K562 (cell line): Measurements from ENCODE around the gene MYO18B. TPM values are rescaled to one million over a fixed set of nuclear protein-coding genes. Genes with fewer than 3 reads are reported as not detected.

Source experiments
- ATAC-seq: fragments of 200-7000 bp; cut with Tn5 transposase; 3 replicates; pipeline ENCODE4 v1.9.1; 2020; ENCODE audit warnings: moderate library complexity
- BruUV-seq: library from RNA; stranded (reverse); fragments of 400-500 nt; replicated peaks from 2 replicates; lab custom pipeline; 2021; lab: Mats Ljungman, UMichigan
- CTCF ChIA-PET: fragments of 300-600 bp; formaldehyde crosslinking; extraction: SDS; loops from one replicate; lab custom pipeline; 2021; ENCODE audit warnings: low intra/inter-chr PET ratio; lab: Yijun Ruan, JAX
- POLR2A ChIA-PET: fragments of 300-600, 350-650 bp; sonication (Branson Sonifier 250); formaldehyde crosslinking; extraction: SDS; loops from one replicate; lab custom pipeline; 2021; ENCODE audit warnings: antibody characterized with exemption, inconsistent platforms; lab: Yijun Ruan, JAX
- DNase-seq, 4 experiments: peaks; one replicate each; pipeline versions ENCODE4 v3.0.0 to v3.0.0-alpha.2; 2011 to 2018; ENCODE audit warnings: low spot score in 3 of 4, mixed read lengths in 3 of 4; ENCODE audit errors: extremely low read depth in 1 of 4
- FAIRE-seq: peaks from 2 replicates; lab custom pipeline; 2011; peaks lifted over from hg19 to GRCh38; lab: Jason Lieb, UNC
- H2AFZ ChIP-seq: 2 replicates; pipeline ENCODE4 v1.6.0; 2011; ENCODE audit warnings: low read depth, low read length, control low read depth, inconsistent platforms
- H3K27ac ChIP-seq: fragments of 200-600 bp; 3 replicates; pipeline ENCODE4 v1.8.0; 2011; ENCODE audit warnings: low read depth, mild to moderate bottlenecking, control low read depth, inconsistent platforms, low read length, moderate library complexity, mixed read lengths; ENCODE audit errors: extremely low read depth
- H3K27me3 ChIP-seq, 2 experiments: fragments of 300-600 bp in 1 of 2; 2 replicates in 1 of 2; 3 replicates in 1 of 2; pipeline versions ENCODE4 v1.6.0 to v1.8.0; 2011; ENCODE audit warnings: inconsistent platforms in 2 of 2, low read length in 2 of 2, mild to moderate bottlenecking in 1 of 2, mixed read lengths in 1 of 2, moderate library complexity in 1 of 2; ENCODE audit not compliant: control insufficient read depth in 2 of 2, insufficient read depth in 2 of 2
- H3K36me3 ChIP-seq: fragments of 300-600 bp; 3 replicates; pipeline ENCODE4 v1.8.0; 2011; ENCODE audit warnings: mild to moderate bottlenecking, low read length, inconsistent platforms; ENCODE audit not compliant: control insufficient read depth, insufficient read depth
- H3K4me1 ChIP-seq, 2 experiments: fragments of 200-600 bp in 1 of 2; replicated peaks in 1 of 2; 2 replicates in 1 of 2; 3 replicates in 1 of 2; pipeline versions ENCODE4 v1.5.1 to v1.8.0; 2011; ENCODE audit warnings: inconsistent platforms in 2 of 2, low read length in 2 of 2, mild to moderate bottlenecking in 1 of 2, mixed read lengths in 1 of 2, moderate library complexity in 1 of 2; ENCODE audit not compliant: control insufficient read depth in 2 of 2, insufficient read depth in 2 of 2
- H3K4me2 ChIP-seq: 2 replicates; pipeline ENCODE4 v1.6.1; 2011; ENCODE audit warnings: low read length, control low read depth, inconsistent platforms, mixed read lengths; ENCODE audit not compliant: insufficient read depth
- H3K4me3 ChIP-seq: fragments of 200-600 bp; sonication (generic), shearing (Covaris generic); 2 replicates; pipeline ENCODE4 v1.5.1; 2016; ENCODE audit warnings: control low read depth, inconsistent platforms
- H3K79me2 ChIP-seq: fragments of 200-600 bp; 3 replicates; pipeline ENCODE4 v1.8.0; 2011; ENCODE audit warnings: low read length, inconsistent platforms; ENCODE audit not compliant: control insufficient read depth, insufficient read depth
- H3K9ac ChIP-seq, 2 experiments: 2 replicates each; pipeline versions ENCODE4 v1.6.0 to v1.6.1; 2011; ENCODE audit warnings: low read depth in 2 of 2, low read length in 2 of 2, control low read depth in 1 of 2, inconsistent platforms in 1 of 2, mild to moderate bottlenecking in 1 of 2, mixed read lengths in 1 of 2; ENCODE audit not compliant: insufficient read depth in 1 of 2
- H3K9me1 ChIP-seq: one replicate; pipeline ENCODE4 v1.6.0; 2011; ENCODE audit warnings: inconsistent platforms, mild to moderate bottlenecking, low read length, moderate library complexity; ENCODE audit not compliant: control insufficient read depth, insufficient read depth
- H3K9me3 ChIP-seq: replicated peaks from 2 replicates; pipeline ENCODE4 v1.5.1; 2011; ENCODE audit warnings: low read depth, low read length, inconsistent platforms; ENCODE audit not compliant: control insufficient read depth, insufficient read depth
- H4K20me1 ChIP-seq: replicated peaks from 2 replicates; pipeline ENCODE4 v1.6.1; 2011; ENCODE audit warnings: low read length, inconsistent platforms, mixed read lengths; ENCODE audit not compliant: control insufficient read depth, insufficient read depth
- ARID3A ChIP-seq: IDR thresholded peaks from 2 replicates; pipeline ENCODE4 v1.6.1; 2012; ENCODE audit warnings: low read depth, low read length, improper control_type of control experiment, borderline replicate concordance
- BRCA1 ChIP-seq, 2 experiments: fragments of 450-650 bp in 1 of 2; sonication (generic) in 1 of 2; formaldehyde crosslinking in 1 of 2; IDR thresholded peaks; 2 replicates each; pipeline versions ENCODE4 v1.5.0 to v1.6.1; 2017 to 2020; ENCODE audit warnings: mild to moderate bottlenecking in 1 of 2, missing genetic modification reagents in 1 of 2
- DNMT1 ChIP-seq: fragments of 450-650 bp; IDR thresholded peaks from 2 replicates; pipeline ENCODE4 v1.6.1; 2016; ENCODE audit warnings: antibody characterized with exemption, mild to moderate bottlenecking
- FOXP1 ChIP-seq: sonication (generic); formaldehyde crosslinking; IDR thresholded peaks from 2 replicates; pipeline ENCODE4 v1.8.0; 2022; ENCODE audit warnings: mild to moderate bottlenecking, missing genetic modification reagents
- GTF2F1 ChIP-seq: IDR thresholded peaks from 2 replicates; pipeline ENCODE4 v1.6.1; 2011; ENCODE audit warnings: low read depth, low read length, improper control_type of control experiment
- NFIC ChIP-seq: fragments of 450-650 bp; IDR thresholded peaks from 2 replicates; pipeline ENCODE4 v1.6.1; 2017; ENCODE audit warnings: mild to moderate bottlenecking, inconsistent platforms
- RBM14 ChIP-seq: fragments of 200-400 bp; formaldehyde crosslinking; IDR thresholded peaks from 2 replicates; pipeline ENCODE4 v1.6.1; 2018; ENCODE audit warnings: low read depth, mild to moderate bottlenecking, low read length, moderate library complexity, borderline replicate concordance; ENCODE audit not compliant: insufficient read depth
- RFX5 ChIP-seq: IDR thresholded peaks from 2 replicates; pipeline ENCODE4 v1.6.1; 2011; ENCODE audit warnings: low read depth, mild to moderate bottlenecking, improper control_type of control experiment, low read length
- TCFL5 ChIP-seq: fragments of 250-450 bp; sonication (Bioruptor Pico); conservative IDR thresholded peaks from 2 replicates; pipeline ENCODE4 v1.6.1; 2021; ENCODE audit warnings: mild to moderate bottlenecking, moderate library complexity, matching md5 sums
- ZNF174 ChIP-seq: fragments of 250-450 bp; sonication (Bioruptor Pico); IDR thresholded peaks from 2 replicates; pipeline ENCODE4 v1.4.0; 2020; ENCODE audit warnings: mild to moderate bottlenecking
- ZNF263 ChIP-seq: sonication (generic); formaldehyde crosslinking; IDR thresholded peaks from 2 replicates; pipeline ENCODE4 v1.8.0; 2022; ENCODE audit warnings: mild to moderate bottlenecking, missing genetic modification reagents, borderline replicate concordance
- ZNF507 ChIP-seq: conservative IDR thresholded peaks from 2 replicates; pipeline ENCODE4 v1.6.1; 2017; ENCODE audit warnings: missing genetic modification characterization, missing compliant biosample characterization
- ZNF695 ChIP-seq: fragments of 450-650 bp; formaldehyde crosslinking; IDR thresholded peaks from 2 replicates; pipeline ENCODE4 v1.4.0; 2020; ENCODE audit warnings: mild to moderate bottlenecking, moderate library complexity
- WGBS: fragments of 100-300 bp; shearing (Covaris generic); methylation state at CpG from one replicate; pipeline ENCODE4 v1.1.6; 2016; ENCODE audit warnings: low coverage, mixed read lengths; ENCODE audit not compliant: insufficient coverage; ENCODE audit errors: missing lambda C conversion rate; 5-methylcytosine and 5-hydroxymethylcytosine counted together
- in situ Hi-C: fragments of 300-500 bp; cut with MboI; formaldehyde crosslinking; loops from 4 replicates; pipeline ENCODE4 v1.15.0; 2018; ENCODE audit warnings: inconsistent platforms, mixed read lengths
- intact Hi-C: fragments of 100-400 bp; cut with micrococcal nuclease; formaldehyde crosslinking; loops from 2 replicates; pipeline ENCODE4 v1.14.2; 2022
- polyA plus RNA-seq, 8 experiments: library from polyadenylated mRNA; depleted of rRNA in 4 of 8; stranded (reverse) in 5 of 8; unstranded in 3 of 8; fragments of >200 nt; fragmentation: Nextera tagmentation in 2 of 8; fragmentation: Illumina TruSeq in 1 of 8; extraction: Ambion mirVana in 2 of 8; extraction: Trizol in 1 of 8; gene quantifications; 2 replicates each; pipeline versions ENCODE4 v1.2.1 to v1.2.3, GENCODE V29; 2011 to 2014; ENCODE audit warnings: inconsistent platforms in 1 of 8, missing spikeins in 1 of 8
- total RNA-seq, 7 experiments: library from RNA; depleted of rRNA in 6 of 7; stranded (reverse); fragments of >200 nt in 6 of 7; fragmentation: Illumina TruSeq in 2 of 7; extraction: Trizol in 2 of 7; gene quantifications; 2 replicates each; pipeline versions ENCODE4 v1.2.1 to v1.2.3, GENCODE V29; 2011 to 2021; ENCODE audit warnings: low replicate concordance in 1 of 7
- TF ChIP-seq, protein P1 (sequence below): IDR thresholded peaks from 3 replicates; pipeline ENCODE4 v1.6.1; 2011; ENCODE audit warnings: borderline replicate concordance, mild to moderate bottlenecking; ENCODE audit not compliant: insufficient read length, insufficient read depth

MYO18B gene
- total and polyA plus RNA-seq, 9 of the 15 experiments (the other 6 are each of a cell fraction or from before 2014, with no cell fraction given) = 0.06 to 7.0 (median 4.3) TPM

DNA sequence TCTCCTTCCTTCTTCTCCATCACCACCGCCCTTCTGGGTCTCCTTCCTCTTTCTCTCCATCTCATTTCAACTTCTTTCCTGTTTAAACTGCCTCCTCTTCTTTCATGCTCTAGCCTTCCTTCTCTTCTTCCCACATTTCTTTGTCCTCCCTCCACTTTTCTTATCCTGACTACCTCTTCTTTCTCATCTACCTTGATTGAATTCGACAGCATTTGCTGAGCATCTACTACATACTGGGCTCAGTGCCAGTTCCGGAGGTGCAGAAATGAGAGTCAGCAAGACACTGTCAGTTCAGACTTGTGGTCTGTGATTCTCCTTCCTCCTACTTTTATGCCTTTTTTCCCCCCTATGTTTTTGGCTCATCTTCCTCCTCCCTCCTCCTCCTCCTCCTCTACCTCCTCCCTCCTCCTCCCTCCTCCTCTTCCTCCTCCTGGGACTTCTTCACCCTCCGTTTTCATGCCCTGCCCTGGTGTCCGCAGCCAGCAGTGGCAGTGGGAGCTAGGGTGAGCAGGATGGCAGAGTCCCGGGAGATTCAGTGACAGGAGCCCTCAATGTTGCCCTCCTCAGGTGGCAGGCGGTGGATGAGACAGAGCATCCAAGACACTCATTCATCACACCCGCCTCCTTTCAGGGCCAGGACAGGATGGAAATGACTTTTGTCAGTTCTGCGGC, 281.3 kb downstream of the MYO18B start:
- H3K27ac ChIP-seq = no peak overlapping the region
- no peak for TF ChIP-seq BRCA1 (IDR thresholded peaks at IDR 0.05)
- no peak for TF ChIP-seq BRCA1 (CRISPR knock-in tag; IDR thresholded peaks at IDR 0.05)
- no peak for TF ChIP-seq RFX5
- no peak for TF ChIP-seq ZNF174 (CRISPR knock-in tag)
- TF ChIP-seq ZNF263 (CRISPR knock-in tag) = peak; percentile 87
- peak; percentile 70 for TF ChIP-seq NFIC
- CTCF ChIA-PET = no interaction called here
- no peak overlapping the region for H3K4me2 ChIP-seq
- H3K4me3 ChIP-seq = no peak overlapping the region
- no peaks in the 10 kb centered on the region for H3K9me1 ChIP-seq
- FAIRE-seq (no peak), ATAC-seq (no peak), DNase-seq (no peak)
- H2AFZ ChIP-seq = no peak overlapping the region
- WGBS = 56% methylated on average over 5 of the region's 9 CpGs
- no TSS peak for BruUV-seq
- POLR2A ChIA-PET = interaction anchor here (1.1 kb wide), 1 partner anchor 19 kb away, joined by 3 read pairs; no protein-coding TSS in a partner anchor
- no peaks in the 10 kb centered on the region for H3K79me2 ChIP-seq
- no peaks in the 10 kb centered on the region for H3K27me3 ChIP-seq
- no peaks in the 10 kb centered on the region; the same call in 2 of the 3 replicates for H3K36me3 ChIP-seq
- no peak overlapping the region for H3K9ac ChIP-seq
- no peaks in the 10 kb centered on the region for H3K4me1 ChIP-seq
- H4K20me1 ChIP-seq = no peaks in the 10 kb centered on the region
- in situ Hi-C loops = no loop called here
- no peaks in the 10 kb centered on the region for H3K9me3 ChIP-seq
- intact Hi-C loops = no loop called here

GRCh38 chr22:26025626-26026025, 283.6 kb downstream of the MYO18B start:
- H2AFZ ChIP-seq = no peak overlapping the region
- H3K36me3 ChIP-seq = no peaks in the 10 kb centered on the region; the same call in 2 of the 3 replicates
- H3K4me2 ChIP-seq = no peak overlapping the region
- BruUV-seq = no TSS peak
- no peak for ATAC-seq
- H3K27me3 ChIP-seq = no peaks in the 10 kb centered on the region
- H3K9ac ChIP-seq = no peak overlapping the region
- no peaks in the 10 kb centered on the region for H3K4me1 ChIP-seq
- H3K79me2 ChIP-seq = no peaks in the 10 kb centered on the region
- no peak for DNase-seq
- ChIA-PET CTCF (no interaction called here), POLR2A (no interaction called here)
- H3K9me3 ChIP-seq = no peaks in the 10 kb centered on the region
- FAIRE-seq = no peak
- H3K27ac ChIP-seq = no peak overlapping the region
- 19% methylated on average over 5 of the region's 6 CpGs for WGBS
- H4K20me1 ChIP-seq = no peaks in the 10 kb centered on the region
- intact Hi-C loops (no loop called here), in situ Hi-C loops (no loop called here)
- no peaks in the 10 kb centered on the region for H3K9me1 ChIP-seq
- H3K4me3 ChIP-seq = no peak overlapping the region
- TF ChIP-seq FOXP1 (CRISPR knock-in tag) (no peak), ZNF695 (no peak), RBM14 (no peak), ZNF507 (no peak), GTF2F1 (no peak), DNMT1 (no peak), TCFL5 (CRISPR knock-in tag) (no peak), ARID3A (no peak)
- TF ChIP-seq, protein P1, sequence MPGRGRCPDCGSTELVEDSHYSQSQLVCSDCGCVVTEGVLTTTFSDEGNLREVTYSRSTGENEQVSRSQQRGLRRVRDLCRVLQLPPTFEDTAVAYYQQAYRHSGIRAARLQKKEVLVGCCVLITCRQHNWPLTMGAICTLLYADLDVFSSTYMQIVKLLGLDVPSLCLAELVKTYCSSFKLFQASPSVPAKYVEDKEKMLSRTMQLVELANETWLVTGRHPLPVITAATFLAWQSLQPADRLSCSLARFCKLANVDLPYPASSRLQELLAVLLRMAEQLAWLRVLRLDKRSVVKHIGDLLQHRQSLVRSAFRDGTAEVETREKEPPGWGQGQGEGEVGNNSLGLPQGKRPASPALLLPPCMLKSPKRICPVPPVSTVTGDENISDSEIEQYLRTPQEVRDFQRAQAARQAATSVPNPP = no peak
